Kidney (tissue), 14 donors: ENCODE results near the gene SYDE2. TPM values are rescaled to one million over a fixed set of nuclear protein-coding genes. Genes with fewer than 3 reads are reported as not detected.

Source experiments
- DNase-seq, 5 donors: peaks; one replicate each; pipeline ENCODE4 v3.0.0-alpha.2; 2013 to 2020
- FAIRE-seq: peaks from 2 replicates; lab custom pipeline; 2012; peaks lifted over from hg19 to GRCh38; lab: Jason Lieb, UNC
- H3K27ac ChIP-seq, 2 donors: one replicate each; pipeline ENCODE4 v1.7.0; 2013; ENCODE audit warnings: low read depth in 2 of 2, low read length in 2 of 2, inconsistent platforms in 1 of 2
- H3K27me3 ChIP-seq: one replicate; pipeline ENCODE4 v1.7.1; 2013; ENCODE audit warnings: low read length, inconsistent platforms; ENCODE audit not compliant: control insufficient read depth, insufficient read depth
- H3K36me3 ChIP-seq, 3 donors: one replicate each; pipeline versions ENCODE4 v1.7.0 to v1.7.1; 2013; ENCODE audit warnings: low read length in 3 of 3, control low read depth in 1 of 3, inconsistent platforms in 1 of 3; ENCODE audit not compliant: insufficient read depth in 3 of 3, control insufficient read depth in 2 of 3
- H3K4me1 ChIP-seq, 3 donors: one replicate each; pipeline versions ENCODE4 v1.7.0 to v1.7.1; 2013; ENCODE audit warnings: low read length in 3 of 3, inconsistent platforms in 1 of 3, low read depth in 1 of 3; ENCODE audit not compliant: control insufficient read depth in 2 of 3, insufficient read depth in 2 of 3
- H3K4me3 ChIP-seq, 3 donors: one replicate each; pipeline versions ENCODE4 v1.7.0 to v1.8.1; 2013; ENCODE audit warnings: low read length in 3 of 3, control low read depth in 1 of 3, inconsistent platforms in 1 of 3
- H3K9ac ChIP-seq, 3 donors: one replicate each; pipeline versions ENCODE4 v1.7.0 to v1.7.1; 2013; ENCODE audit warnings: low read length in 3 of 3, control low read depth in 1 of 3, inconsistent platforms in 1 of 3
- H3K9me3 ChIP-seq, 3 donors: one replicate each; pipeline versions ENCODE4 v1.7.0 to v1.7.1; 2013; ENCODE audit warnings: low read length in 3 of 3, control low read depth in 1 of 3, inconsistent platforms in 1 of 3; ENCODE audit not compliant: control insufficient read depth in 2 of 3, insufficient read depth in 1 of 3
- CTCF ChIP-seq: IDR thresholded peaks from 3 replicates; pipeline ENCODE4 v1.5.1; 2012; ENCODE audit warnings: mild to moderate bottlenecking, moderate library complexity, borderline replicate concordance; ENCODE audit not compliant: insufficient read depth; ENCODE audit errors: extremely low read depth
- intact Hi-C: fragments of 100-400 bp; cut with DNase I; formaldehyde crosslinking; loops from one replicate; pipeline ENCODE4 v1.11.1; 2022
- polyA plus RNA-seq: library from polyadenylated mRNA; stranded (reverse); fragments of 350-450 nt; fragmentation: Illumina TruSeq; extraction: RNeasy Lipid Tissue Mini Kit (QIAGEN cat#74804); gene quantifications from one replicate; pipeline ENCODE4 v1.2.3, GENCODE V29; 2014; ENCODE audit warnings: low read depth, low replicate concordance; ENCODE audit not compliant: insufficient read depth
- total RNA-seq: library from RNA; stranded (reverse); fragmentation: NEBNext Ultra II Directional; extraction: Animal tissue kit (Norgen Biotek cat#: 25700); gene quantifications from one replicate; pipeline ENCODE4 v1.2.1, GENCODE V29; 2021
- donor health status: control.
- donor health status: control.
- donor health status: control.
- donor health status: control.
- donor health status: control.
- donor health status: DM: yes; HTN: yes; CAD: no.
- donor health status: Normal renal cell carcinoma (clear cell type).

Gene SYDE2
- total and polyA plus RNA-seq, 2 donors from 2014 or later, result 1.3 to 7.0 TPM

GRCh38 chr1:85153149-85153891, 47.5 kb downstream of the SYDE2 start:
- no peak for FAIRE-seq
- no peak overlapping the region for H3K27ac ChIP-seq

GRCh38 chr1:85151446-85151845, 49.4 kb downstream of the SYDE2 start:
- no peaks in the 10 kb centered on the region for H3K9me3 ChIP-seq
- no peaks in the 10 kb centered on the region for H3K36me3 ChIP-seq
- intact Hi-C loops, result no loop called here
- no peaks in the 10 kb centered on the region for H3K4me1 ChIP-seq
- no peaks in the 10 kb centered on the region for H3K27me3 ChIP-seq
- DNase-seq, result no peak
- TF ChIP-seq CTCF, result no peak
- FAIRE-seq, result no peak
- H3K9ac ChIP-seq, result no peak overlapping the region
- H3K4me3 ChIP-seq, result no peak overlapping the region
- H3K27ac ChIP-seq, result no peak overlapping the region

More at GRCh38 chr1:85153149-85153891, 47.5 kb downstream of the SYDE2 start:
- no peak for TF ChIP-seq CTCF
- no peaks in the 10 kb centered on the region for H3K27me3 ChIP-seq
- no peaks in the 10 kb centered on the region for H3K4me1 ChIP-seq
- no peak overlapping the region for H3K9ac ChIP-seq
- no peak for DNase-seq
- no peak overlapping the region for H3K4me3 ChIP-seq
- H3K9me3 ChIP-seq, result no peaks in the 10 kb centered on the region
- no peaks in the 10 kb centered on the region for H3K36me3 ChIP-seq
- intact Hi-C loops, result no loop called here

DNA sequence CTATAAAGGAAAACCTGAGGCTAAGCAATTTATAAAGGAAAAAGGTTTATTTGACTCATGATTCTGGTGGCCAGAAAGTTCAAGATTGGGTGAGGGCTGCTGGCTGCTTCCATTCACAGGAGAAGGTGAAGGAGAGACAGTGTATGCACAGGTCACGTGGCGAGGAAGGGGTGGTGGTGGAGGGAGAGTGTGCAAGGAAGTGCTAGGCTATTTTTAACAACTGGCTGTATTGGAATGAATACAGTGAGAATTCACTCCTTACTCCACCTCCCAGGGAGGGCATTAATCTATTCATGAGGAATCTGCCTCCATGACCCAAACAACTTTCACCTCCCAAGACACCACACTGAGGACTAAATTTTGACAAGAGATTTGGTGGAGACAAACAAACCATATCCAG, 51.0 kb downstream of the SYDE2 start:
- Histone ChIP-seq H3K4me3 (no peak overlapping the region), H3K27me3 (no peaks in the 10 kb centered on the region), H3K9ac (no peak overlapping the region), H3K27ac (no peak overlapping the region), H3K36me3 (no peaks in the 10 kb centered on the region), H3K9me3 (no peaks in the 10 kb centered on the region), H3K4me1 (no peaks in the 10 kb centered on the region)
- intact Hi-C loops, result no loop called here
- DNase-seq (no peak), FAIRE-seq (no peak)
- TF ChIP-seq CTCF, result no peak
